ENCODE results near the gene PLAU. TPM values are rescaled to one million over a fixed set of nuclear protein-coding genes. Genes with fewer than 3 reads are reported as not detected.

Gene PLAU
- total and polyA plus RNA-seq, 2 donors (not counting 3 experiments of a cell fraction or from before 2014, with no cell fraction given) = 23.6 to 34.9 TPM

- Histone ChIP-seq H3K4me1 (ENCODE audit: control insufficient read depth, extremely low read depth, insufficient read depth, low read length) (peaks cover 26% of the 10 kb centered on the region), H3K4me2 (ENCODE audit: insufficient read depth, low read length) (no peak overlapping the region), H3K9me3 (replicated peaks; ENCODE audit: control insufficient read depth, insufficient read depth, low read length) (no peaks in the 10 kb centered on the region), H3K27me3 (ENCODE audit: control insufficient read depth in 2 of 2, insufficient read depth in 2 of 2, low read length in 2 of 2) (no peaks in the 10 kb centered on the region), H2AFZ (ENCODE audit: low read depth, low read length) (peak overlapping the region; percentile 77), H3K9ac (replicated peaks; ENCODE audit: extremely low read depth, insufficient read depth, low read length) (no peak overlapping the region), H3K79me2 (ENCODE audit: control insufficient read depth, insufficient read depth, low read length) (no peaks in the 10 kb centered on the region), H3K9me1 (replicated peaks; ENCODE audit: control insufficient read depth, extremely low read depth, insufficient read depth, low read length) (no peaks in the 10 kb centered on the region), H3K4me3 (replicated peaks in 1 of 3; ENCODE audit: insufficient read depth in 1 of 3, low read depth in 1 of 3, low read length in 3 of 3) (no peak overlapping the region), H3K27ac (ENCODE audit: insufficient read depth, low read depth, low read length) (peak overlapping the region; percentile 88), H4K20me1 (replicated peaks; ENCODE audit: control insufficient read depth, extremely low read depth, insufficient read depth, low read length) (no peaks in the 10 kb centered on the region), H3K36me3 (ENCODE audit: control insufficient read depth in 2 of 2, extremely low read depth in 1 of 2, insufficient read depth in 2 of 2, low read length in 2 of 2) (no peaks in the 10 kb centered on the region)
- ChIA-PET POLR2A (interaction anchor here (0.9 to 2.7 kb wide), 5 partner anchors 55 to 194 kb away, joined by 3 to 8 read pairs (median 3); partner anchors contain the start of gene VCL), CTCF (interaction anchor here (0.6 to 14.6 kb wide), 52 partner anchors 9 to 1352 kb away, joined by 3 to 439 read pairs (median 6); partner anchors contain the start of genes CAMK2G, PLAU and VCL)
- DNase-seq (ENCODE audit: low read depth, low spot score) = peak; percentile 72
- peak; percentile 99 for FAIRE-seq
- intact Hi-C loops (cut with micrococcal nuclease) = loop anchor here (1.0 to 2.0 kb wide), 8 partner anchors 23 to 349 kb away; no protein-coding TSS in a partner anchor
- no peak for TF ChIP-seq JUN (IDR thresholded peaks at IDR 0.05; ENCODE audit: borderline replicate concordance, insufficient read depth, insufficient read length, low read depth)
- no peak for TF ChIP-seq POLR2A (IDR thresholded peaks at IDR 0.05; ENCODE audit: low read depth, low read length)
- peak; percentile 22 for TF ChIP-seq POLR2AphosphoS5 (IDR thresholded peaks at IDR 0.05; ENCODE audit: insufficient read depth, low read depth, low read length)
- TF ChIP-seq FOS (IDR thresholded peaks at IDR 0.05; ENCODE audit: borderline replicate concordance, insufficient read depth, low read length) = no peak
- no peak for TF ChIP-seq MAX (IDR thresholded peaks at IDR 0.05; ENCODE audit: insufficient read depth, insufficient read length)
- TF ChIP-seq GATA2 (IDR thresholded peaks at IDR 0.05; ENCODE audit: insufficient read depth, insufficient read length, low read depth, low read length) = no peak
- TF ChIP-seq, protein P1, sequence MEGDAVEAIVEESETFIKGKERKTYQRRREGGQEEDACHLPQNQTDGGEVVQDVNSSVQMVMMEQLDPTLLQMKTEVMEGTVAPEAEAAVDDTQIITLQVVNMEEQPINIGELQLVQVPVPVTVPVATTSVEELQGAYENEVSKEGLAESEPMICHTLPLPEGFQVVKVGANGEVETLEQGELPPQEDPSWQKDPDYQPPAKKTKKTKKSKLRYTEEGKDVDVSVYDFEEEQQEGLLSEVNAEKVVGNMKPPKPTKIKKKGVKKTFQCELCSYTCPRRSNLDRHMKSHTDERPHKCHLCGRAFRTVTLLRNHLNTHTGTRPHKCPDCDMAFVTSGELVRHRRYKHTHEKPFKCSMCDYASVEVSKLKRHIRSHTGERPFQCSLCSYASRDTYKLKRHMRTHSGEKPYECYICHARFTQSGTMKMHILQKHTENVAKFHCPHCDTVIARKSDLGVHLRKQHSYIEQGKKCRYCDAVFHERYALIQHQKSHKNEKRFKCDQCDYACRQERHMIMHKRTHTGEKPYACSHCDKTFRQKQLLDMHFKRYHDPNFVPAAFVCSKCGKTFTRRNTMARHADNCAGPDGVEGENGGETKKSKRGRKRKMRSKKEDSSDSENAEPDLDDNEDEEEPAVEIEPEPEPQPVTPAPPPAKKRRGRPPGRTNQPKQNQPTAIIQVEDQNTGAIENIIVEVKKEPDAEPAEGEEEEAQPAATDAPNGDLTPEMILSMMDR (IDR thresholded peaks at IDR 0.05; ENCODE audit: extremely low read depth in 1 of 2, insufficient read depth in 1 of 2, low read depth in 1 of 2, low read length in 2 of 2) = peak; percentile 82 to 88
- TF ChIP-seq MYC (IDR thresholded peaks at IDR 0.05; ENCODE audit: low read depth, low read length) = no peak
- TF ChIP-seq EZH2 (IDR thresholded peaks at IDR 0.05; ENCODE audit: borderline replicate concordance, low read depth, low read length, severe bottlenecking) = no peak
- no TSS peak for BruUV-seq (replicated peaks)
- dilution Hi-C loops (cut with MboI; ENCODE audit: extremely low pct_ligation_motif_present, low sequenced_read_pairs) = no loop called here
These were observed 24.8 kb upstream of the PLAU start for GRCh38 chr10:73886085-73886529.
